ENCODE data around the gene SPEN.

- TF ChIP-seq, protein P1, sequence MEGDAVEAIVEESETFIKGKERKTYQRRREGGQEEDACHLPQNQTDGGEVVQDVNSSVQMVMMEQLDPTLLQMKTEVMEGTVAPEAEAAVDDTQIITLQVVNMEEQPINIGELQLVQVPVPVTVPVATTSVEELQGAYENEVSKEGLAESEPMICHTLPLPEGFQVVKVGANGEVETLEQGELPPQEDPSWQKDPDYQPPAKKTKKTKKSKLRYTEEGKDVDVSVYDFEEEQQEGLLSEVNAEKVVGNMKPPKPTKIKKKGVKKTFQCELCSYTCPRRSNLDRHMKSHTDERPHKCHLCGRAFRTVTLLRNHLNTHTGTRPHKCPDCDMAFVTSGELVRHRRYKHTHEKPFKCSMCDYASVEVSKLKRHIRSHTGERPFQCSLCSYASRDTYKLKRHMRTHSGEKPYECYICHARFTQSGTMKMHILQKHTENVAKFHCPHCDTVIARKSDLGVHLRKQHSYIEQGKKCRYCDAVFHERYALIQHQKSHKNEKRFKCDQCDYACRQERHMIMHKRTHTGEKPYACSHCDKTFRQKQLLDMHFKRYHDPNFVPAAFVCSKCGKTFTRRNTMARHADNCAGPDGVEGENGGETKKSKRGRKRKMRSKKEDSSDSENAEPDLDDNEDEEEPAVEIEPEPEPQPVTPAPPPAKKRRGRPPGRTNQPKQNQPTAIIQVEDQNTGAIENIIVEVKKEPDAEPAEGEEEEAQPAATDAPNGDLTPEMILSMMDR (IDR thresholded peaks at IDR 0.05; ENCODE audit: insufficient read depth, low read depth, low read length), result no peak
- TF ChIP-seq EZH2 (IDR thresholded peaks at IDR 0.05; ENCODE audit: insufficient read depth, low read length), result no peak
These were observed 27.0 kb downstream of the SPEN start for GRCh38 chr1:15874471-15874870.

Data from astrocyte (in vitro differentiated cells and primary cell).